NCI-H526 treated with DMSO at 0.1 percent for 48 hours (cell line): Measurements from ENCODE around the gene ANK3.
"Not testable (repeated sequence)": the region's sequence is repeated elsewhere in the genome, so short reads cannot be mapped to it uniquely, and the experiment has no call there.

Experiments
- DNase-seq: peaks from one replicate; lab custom pipeline; 2025; lab: John Stamatoyannopoulos, UW

ANK3 gene

DNA sequence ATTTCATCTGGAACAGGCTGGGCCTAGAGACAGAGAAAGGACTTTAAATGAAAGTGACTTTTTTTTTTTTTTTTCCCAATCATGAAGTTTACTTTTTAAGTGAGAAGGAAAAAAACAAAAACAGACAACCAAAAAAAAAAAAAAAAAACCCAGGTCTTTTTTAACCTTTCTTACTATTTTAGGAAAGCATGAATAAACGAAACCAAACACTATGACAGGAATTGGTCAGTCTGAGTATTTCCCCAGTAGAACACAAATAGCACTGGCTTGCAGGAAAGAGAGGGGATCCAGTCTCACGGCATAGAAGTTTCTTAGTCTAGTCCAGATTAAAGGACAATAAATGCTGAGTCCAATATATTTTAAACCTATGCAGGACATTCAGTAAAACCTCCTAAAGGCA, 302.8 kb downstream of the ANK3 start:
- DNase-seq: no peak

DNA sequence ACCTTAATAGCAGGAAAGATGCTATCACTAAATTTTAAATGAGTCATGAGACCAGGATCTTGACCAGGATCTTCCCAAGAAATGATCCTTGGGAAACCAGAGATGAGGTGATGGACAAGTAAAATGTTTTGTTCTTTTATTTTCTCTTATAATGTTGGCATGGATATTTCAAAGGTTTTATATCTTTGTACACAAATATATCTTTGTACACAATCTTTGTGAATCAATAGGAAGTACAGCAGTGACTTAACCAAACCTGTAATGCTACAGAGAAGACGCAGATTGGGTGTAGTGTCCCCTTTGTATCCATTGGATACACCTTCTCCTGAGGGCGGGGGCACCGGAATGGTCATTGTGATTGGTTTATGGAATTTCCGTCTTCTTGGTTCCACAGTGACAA, 303.3 kb downstream of the ANK3 start:
- DNase-seq: no peak

DNA sequence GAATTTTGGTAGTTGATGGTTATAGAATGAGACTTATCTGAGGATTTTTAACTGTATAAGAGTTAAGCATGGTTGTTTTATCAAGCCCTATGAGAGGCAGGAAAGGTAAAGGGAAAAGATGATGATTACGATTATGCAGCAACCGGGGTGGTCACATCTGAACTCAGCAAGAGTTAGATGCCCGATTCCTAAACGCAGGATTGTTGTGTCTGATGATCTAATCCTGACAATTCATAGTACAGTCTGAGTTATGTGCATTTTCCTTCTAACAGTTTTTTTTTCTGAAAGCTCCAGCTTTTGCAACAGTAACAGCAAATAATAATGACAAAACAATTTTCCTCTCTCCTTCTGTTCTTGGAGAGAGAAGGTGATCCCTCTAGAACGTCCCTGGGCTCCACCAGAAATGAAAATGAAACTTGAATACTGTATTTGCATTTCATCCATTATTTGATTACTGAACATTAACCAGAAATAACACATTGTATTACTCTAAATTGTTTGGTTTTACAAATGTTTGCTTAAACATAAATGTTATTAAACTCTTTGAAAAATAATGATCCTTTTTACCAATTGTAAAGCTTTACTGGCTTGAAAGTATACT, 306.8 kb downstream of the ANK3 start:
- no peak for DNase-seq

DNA sequence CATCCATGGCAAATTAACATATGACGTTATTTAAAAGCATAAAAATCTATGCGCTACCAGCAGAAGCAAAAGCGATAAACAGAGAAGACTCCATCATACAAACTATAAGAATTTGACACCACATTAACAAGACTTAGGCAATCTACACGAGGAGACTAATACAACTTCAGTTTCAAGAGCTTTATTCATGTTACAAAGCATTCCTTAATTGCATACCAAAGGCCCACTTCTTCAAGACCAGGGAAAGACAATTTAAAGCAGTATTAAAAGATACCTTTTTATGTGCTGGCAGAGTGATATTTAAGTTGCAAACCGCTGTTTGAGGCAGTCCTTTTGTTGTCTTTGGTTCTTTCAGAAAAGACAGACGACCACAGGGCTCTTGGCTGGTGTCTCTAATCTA, 307.3 kb downstream of the ANK3 start:
- DNase-seq: no peak

DNA sequence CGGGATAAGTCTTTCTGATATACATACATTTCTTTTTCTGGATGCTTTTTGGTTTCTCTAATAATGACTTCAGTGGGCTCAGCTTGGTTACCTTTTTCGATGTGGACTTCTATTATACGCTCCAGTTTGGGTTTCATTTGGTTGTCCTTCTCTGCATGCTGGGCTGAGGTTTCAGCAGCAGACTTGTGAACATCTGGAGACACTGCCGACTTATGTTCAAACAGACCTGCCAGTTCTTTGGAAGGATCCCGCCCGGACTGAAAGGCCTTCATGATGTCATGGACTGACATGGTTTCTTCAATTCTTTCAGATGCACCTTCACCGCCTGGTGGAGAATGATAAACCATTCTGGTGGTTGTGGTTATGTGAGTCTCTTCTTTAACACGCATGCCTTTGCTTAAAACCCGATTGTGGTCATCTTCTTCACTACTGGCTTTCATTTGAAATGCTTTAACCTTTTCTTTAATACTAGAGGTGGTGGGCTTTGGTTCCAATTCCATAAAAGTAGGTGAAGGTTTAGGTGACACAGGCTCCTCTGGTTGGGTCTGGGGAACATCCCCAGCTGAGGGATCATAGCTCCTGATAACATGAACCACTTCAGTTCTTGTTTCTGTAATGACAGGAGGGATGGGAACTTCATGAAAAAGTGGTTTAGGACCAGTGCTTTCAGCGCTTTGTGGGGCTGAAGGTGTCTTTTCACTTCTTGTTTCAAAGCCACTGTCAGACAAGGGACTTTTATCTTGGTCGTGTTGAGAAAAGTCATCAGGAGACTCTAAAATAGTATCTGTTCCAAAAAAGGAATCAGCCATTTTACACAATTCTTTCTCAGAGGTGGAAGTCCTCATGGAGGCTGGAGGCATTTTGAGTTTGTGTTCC, 315.7 kb downstream of the ANK3 start:
- no peak for DNase-seq

DNA sequence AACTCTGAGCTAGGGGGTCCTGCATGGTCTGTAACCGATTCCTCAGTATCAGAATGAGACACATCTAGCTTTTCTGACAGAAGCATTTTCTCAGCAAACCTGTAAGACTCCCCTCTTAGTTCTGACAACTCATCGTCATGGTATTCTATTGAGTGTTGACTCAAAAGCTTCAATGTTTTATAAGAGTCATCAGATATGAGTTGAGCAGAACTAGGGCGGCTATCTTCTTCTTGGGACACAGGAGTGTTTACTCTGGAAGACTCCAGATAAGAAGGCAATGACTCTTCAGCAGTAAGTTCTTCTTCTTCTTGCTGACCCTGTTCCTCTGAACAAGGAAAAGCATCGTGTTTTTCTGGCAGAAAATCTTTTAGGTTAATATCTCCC, 316.3 kb downstream of the ANK3 start:
- no peak for DNase-seq

DNA sequence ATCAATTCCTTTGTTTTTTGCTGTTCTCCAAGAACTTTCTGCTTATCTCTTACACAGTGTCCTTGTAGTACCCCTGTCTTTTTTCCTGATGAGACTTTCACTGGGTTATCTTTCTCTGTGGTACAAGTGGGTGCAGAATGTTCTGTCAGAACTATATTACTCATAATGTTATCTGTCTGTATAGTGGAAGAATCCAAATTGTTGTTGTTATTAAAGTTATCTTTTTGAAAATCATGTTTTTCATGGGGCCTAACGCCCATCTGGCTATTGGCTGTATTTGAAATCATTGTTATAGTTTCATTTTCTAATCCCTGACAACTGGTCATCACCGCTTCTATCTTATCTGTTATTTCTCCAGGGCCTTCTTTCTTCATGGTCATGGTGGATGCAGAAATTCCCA, 320.4 kb downstream of the ANK3 start:
- DNase-seq: no peak

DNA sequence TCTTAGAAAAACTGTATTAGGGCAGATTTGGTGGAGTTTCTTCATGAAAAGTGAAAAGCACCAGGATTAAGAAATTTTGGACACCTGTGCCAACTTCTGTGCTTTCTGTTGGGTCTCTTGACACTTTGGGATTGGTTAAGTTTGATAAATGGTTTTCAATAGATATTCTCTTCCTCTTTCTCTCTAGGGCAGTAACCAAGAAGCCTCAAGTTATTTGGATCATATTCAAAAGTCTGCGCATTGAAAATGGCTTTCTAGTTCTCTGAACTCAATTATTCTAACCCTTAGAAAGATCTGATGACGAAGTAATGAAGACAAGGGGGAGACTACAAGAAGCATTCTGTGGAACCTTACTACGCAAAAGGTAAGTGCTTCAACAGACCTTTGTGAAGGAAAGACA, 339.3 kb downstream of the ANK3 start:
- no peak for DNase-seq

DNA sequence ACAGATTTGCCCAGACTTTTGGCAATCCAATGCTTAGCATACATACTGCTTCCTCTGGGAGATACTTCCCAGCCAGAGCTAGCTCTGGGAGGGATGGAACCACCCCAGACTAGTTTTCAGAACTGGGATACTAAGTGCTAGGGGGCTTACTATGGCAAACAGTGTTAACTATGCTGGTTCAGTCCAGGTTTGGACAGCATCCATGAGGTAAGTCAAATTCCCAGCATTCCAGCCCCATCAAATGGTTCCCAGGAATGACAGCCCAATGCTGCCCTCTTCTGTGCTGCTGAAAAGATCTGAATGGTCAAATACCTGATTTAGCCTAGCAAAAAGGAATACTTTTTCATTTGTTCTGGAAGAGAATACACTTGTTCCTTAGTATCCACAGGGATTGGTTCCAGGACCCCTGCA, 341.6 kb downstream of the ANK3 start:
- DNase-seq: no peak

DNA sequence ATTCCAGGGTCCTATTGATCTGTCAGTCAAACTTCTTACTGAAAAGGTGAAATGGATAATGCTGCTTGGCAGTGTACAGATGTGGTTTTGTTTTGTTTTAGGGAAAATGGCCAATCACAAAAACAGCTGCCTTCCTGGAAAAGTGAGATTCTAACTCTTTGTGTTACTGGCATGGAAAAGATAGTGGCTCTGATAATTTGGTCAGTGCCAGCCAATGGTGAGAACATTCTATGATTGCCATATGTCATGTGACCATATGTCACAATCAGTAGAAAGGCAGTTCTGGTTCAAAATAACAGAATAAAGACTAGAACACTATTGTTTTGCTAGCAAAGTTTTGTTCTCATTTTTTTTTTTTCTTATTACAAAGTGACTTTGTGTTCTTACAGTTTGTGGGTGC, 344.1 kb downstream of the ANK3 start:
- DNase-seq: no peak

DNA sequence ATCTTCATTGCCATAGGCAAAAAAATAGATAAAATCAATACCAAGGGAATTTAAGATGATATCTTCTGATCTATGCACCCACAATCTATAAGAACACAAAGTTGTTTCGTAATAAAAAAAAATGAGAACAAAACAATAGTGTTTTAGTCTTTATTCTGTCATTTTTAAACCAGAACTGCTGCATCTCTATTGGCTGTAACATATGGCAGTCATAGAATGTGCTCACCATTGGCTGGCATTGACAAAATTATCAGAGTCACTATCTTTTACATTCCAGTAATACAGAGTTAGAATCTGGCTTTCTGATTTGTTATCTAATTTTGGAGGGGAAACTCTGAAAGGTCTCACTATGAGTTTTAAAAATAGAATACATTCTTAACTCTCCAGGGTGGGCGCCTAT, 344.7 kb downstream of the ANK3 start:
- no peak for DNase-seq

DNA sequence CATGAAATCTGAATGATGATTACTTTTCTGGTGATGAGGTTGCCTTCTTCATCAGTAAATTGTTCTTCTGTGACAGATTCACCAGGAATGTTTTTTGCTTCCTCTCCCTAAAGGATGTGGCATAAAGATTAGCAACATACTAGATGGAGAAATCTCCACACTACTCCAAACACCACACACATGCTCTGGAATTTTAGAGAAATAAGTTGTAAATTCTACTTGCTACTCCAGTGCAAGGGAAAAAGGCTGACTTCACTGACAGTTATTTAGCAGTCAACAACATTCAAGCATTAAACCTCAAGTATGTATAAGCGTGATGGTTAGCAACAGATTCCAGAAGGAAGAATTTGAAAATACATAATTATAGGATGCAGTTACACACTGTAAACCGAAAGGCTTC, 345.4 kb downstream of the ANK3 start:
- DNase-seq: no peak

DNA sequence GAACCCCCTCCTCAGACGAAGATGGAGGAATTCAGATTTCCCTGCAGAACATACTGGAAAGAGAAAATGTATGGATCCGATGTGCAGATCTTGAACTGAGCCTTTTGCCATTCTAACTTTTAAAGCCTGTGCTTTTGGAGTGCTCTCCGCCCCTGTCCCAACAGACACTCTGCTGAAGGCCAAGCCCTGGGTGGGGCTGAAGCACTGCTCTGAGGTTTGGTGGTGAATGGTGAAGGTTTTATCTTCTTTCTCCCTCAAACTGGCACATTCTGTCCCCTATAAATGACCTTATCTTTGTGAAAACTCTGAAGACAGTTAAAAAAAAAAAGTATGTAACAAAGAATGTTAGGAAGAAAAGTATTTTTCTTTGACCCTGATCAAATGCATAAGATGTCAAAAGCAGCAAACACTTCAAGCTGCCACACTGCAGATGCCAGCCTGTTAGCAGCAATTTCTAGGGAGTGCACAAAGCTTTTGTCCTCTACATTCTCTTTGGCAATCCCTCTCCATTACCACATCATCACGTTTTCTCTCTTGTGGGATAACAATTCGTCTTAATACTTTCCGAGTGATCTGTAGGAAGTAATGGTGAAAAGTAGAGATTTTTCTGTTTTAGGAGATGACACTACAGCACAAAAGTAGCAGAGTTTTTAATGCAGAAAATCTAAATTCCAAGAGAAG, 346.0 kb downstream of the ANK3 start:
- DNase-seq: no peak

DNA sequence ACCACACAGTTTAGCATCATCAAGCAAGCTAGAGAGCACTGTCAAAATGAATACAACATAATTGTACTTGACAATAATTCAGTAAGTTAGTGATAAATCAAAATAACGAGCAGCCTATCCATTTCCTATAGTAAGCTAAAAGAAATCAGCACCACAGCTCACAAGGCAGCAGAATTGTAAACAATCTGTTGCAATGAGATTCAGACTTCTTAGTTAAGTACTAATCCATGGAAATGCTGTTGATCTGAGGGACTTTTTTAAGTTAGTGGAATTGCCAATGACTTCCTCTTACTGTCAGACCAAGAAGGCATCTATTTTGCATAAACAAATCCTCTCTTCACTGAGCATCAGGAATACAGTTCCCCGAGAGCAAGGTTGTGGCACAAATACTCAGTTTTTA, 346.8 kb downstream of the ANK3 start:
- DNase-seq: peak; percentile 37

DNA sequence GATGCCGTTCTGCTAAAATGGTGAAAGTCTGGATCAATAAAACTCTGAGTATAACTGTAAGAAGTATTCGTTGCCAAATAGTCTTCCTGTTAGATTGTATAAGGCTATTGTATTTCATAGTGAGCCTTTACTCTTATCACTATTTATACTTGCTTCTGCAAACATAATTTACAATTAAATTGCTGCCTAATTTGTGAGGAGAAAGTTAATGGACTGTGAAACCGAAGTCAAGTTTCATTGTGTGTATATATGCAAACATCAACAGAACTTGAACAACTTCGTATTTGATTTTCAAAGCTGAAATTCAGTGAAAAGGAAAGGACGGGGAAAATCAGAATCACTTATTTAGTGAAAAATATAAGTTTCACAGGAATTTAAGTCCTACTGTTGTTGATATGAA, 347.4 kb downstream of the ANK3 start:
- peak; percentile 69 for DNase-seq

DNA sequence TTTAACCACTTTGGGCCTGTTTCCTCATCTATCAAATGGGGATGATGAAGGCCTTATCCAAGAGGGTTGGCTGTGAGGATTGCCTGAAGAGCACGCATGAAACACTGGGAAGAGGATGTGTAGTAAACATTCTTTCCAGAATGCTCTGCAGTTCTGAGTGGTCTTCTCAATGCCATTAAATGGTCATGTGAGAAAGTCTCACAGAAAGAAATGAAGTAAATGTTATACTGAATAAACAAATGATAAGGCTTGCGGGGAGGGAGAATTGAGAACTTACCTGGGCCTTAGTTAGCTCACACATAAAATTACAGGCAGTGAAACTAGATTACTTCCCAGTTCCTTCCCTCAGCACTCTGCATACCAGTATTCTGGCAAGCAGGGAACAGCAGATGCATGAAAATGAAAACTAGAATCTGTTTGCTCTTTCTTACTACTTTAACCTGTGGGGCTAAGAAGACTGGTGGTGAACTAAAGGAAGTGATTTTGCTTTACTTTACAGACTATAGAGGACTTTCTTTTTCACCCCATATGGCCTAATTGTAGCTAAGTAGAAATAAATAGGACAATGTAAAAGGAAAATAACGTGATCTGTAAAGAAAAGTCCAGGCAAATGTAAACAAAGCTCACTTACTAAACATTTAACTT, 348.1 kb downstream of the ANK3 start:
- no peak for DNase-seq

DNA sequence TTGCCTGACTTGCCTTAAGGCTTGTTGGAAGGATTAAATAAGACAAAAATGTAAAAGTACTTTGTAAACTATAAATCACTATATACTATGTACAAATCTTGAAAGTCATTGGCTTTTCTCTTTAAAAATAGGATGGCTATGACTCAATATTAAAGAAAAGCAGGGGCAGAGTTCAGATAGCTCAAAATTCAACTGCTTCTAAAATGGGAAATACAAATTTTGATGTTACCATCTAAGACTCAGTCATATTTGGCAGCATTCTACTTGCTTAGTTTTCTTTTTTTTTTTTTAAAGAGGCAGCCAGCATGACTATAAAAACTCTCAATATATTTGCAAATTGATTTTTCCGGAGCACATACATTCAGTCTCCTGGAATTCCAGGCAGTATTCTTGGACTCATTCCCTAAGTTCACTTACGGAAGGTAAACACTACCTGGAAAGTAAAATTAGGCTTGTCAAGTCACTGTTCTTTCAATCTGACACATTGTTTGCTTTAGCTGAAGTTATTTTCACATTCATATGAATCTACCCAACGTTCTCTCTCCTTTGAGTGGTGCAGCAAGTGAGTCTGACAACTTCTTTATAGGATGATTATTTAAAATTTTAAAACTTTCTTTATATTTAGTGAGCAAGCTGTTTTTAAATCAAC, 349.5 kb downstream of the ANK3 start:
- no peak for DNase-seq

DNA sequence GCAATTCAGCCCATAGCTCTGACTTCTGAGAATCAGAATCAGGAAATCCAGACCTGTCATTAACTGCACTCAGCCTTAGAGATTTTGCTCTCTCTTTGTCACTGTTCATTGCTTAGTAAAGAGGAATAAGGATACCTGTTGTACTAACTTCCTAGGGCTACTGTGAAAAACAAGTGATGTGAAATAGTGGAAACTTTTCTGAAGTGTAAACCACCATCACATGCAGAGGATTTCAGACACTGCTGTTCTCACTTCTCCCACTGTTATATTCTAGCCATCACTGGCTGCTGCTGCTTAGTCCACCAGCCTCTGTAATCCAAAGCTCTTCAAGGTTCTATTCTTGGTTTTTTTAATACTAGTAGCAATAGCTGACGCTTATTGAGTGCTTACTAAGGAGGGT, 353.7 kb downstream of the ANK3 start:
- DNase-seq: no peak

DNA sequence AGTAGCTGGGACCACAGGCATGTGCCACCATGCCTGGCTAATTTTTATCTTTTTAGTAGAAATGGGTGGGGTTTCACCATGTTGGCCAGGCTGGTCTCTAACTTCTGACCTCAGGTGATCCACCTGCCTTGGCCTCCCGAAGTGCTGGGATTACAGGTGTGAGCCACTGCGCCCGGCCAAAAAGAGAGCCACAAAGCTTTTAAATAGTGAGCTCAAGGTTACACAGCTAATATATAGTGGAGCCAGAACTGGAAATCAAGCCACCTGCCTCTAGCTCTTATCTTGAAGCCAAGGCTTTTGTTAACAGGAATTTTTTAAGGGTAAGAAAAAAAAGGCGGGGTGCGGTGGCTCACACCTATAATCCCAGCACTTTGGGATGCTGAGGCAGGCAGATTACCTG, 354.3 kb downstream of the ANK3 start:
- DNase-seq: not testable (repeated sequence)

DNA sequence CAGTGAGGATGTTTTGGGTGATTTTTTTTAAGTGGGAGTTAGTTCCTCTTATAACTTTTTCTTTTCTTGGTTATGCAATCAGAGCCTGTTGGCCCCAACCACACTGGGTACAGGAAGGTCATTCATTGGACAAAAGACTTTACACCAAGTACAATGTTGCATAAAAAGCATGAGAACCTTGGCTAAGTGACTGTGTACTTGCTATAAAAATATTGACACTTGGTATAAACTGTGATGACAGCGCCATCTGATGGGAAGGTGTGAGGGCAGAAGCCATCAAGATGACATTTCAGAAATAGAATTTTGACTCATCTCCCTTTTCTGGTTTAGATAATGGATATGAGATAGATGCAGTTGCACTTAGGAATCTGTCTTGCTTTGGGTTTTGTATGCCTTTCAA, 357.0 kb downstream of the ANK3 start:
- DNase-seq: peak; percentile 44

DNA sequence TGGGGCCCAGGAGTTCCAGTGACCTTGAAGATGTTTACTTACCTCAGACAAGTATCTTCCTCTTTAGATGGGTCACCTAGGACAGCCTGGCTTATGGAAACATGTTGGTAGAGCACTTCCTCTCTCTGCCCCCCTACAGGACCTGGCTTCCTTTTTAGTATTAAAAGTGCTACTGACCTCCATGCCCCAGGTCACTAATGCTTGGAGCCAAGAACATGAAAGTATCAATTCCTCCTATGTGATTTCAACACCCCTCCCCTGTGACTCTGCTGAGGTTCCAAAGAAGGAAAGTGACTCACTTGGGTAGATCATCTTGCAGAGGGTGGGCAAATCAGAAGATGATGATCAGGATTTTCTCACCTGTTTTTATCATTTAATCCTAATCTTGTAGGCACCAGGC, 358.0 kb downstream of the ANK3 start:
- no peak for DNase-seq

DNA sequence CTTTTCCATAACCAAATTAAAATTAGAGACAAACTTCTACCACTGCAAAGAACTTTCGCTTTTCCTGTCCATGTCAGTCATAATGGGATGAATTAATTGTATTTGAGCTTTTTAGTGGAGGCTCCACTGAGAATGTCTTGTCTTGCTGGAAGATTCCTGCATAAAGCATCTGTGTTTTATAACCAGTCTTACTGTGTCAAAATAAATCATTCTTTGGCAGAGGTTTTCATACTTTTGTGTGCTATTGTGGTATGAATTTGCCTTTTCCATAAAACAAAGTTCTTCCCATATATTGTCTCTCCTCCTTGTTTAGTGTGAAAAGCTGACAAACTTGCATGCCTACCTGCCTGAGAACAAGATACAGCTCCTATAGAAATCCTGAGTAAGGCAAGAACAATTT, 358.5 kb downstream of the ANK3 start:
- DNase-seq: no peak
